WTC11 (cell line): ENCODE measurements around the gene ZNF786.

Source experiments
- FOXK1 ChIP-seq: sonication (generic); formaldehyde crosslinking; IDR thresholded peaks from 2 replicates; pipeline ENCODE4 v1.8.0; 2022; ENCODE audit warnings: mild to moderate bottlenecking, moderate library complexity, missing genetic modification reagents
- NR2C2 ChIP-seq: sonication (generic); formaldehyde crosslinking; IDR thresholded peaks from 2 replicates; pipeline ENCODE4 v1.8.0; 2022; ENCODE audit warnings: mild to moderate bottlenecking, missing genetic modification reagents
- SOX15 ChIP-seq: fragments of 250-450 bp; sonication (Bioruptor Pico); IDR thresholded peaks from 2 replicates; pipeline ENCODE4 v1.9.0; 2021; ENCODE audit warnings: mild to moderate bottlenecking
- SP1 ChIP-seq: sonication (generic); formaldehyde crosslinking; conservative IDR thresholded peaks from 2 replicates; pipeline ENCODE4 v1.8.1; 2022; ENCODE audit warnings: missing genetic modification reagents
- ZBTB21 ChIP-seq: sonication (generic); formaldehyde crosslinking; IDR thresholded peaks from 2 replicates; pipeline ENCODE4 v1.8.1; 2023; ENCODE audit warnings: mild to moderate bottlenecking, missing genetic modification reagents, borderline replicate concordance
- ZNF263 ChIP-seq: sonication (generic); formaldehyde crosslinking; IDR thresholded peaks from 2 replicates; pipeline ENCODE4 v1.8.1; 2022; ENCODE audit warnings: low read depth, mild to moderate bottlenecking, moderate library complexity, missing genetic modification reagents
- ZNF396 ChIP-seq: fragments of 250-450 bp; sonication (Bioruptor Pico); IDR thresholded peaks from 2 replicates; pipeline ENCODE4 v1.8.0; 2021; ENCODE audit warnings: mild to moderate bottlenecking, moderate library complexity, borderline replicate concordance
- TF ChIP-seq, protein P1 (sequence below): fragments of 200-600 bp; IDR thresholded peaks from 2 replicates; pipeline ENCODE4 v1.8.0; 2022; ENCODE audit warnings: antibody characterized with exemption
- TF ChIP-seq, protein P2 (sequence below): sonication (generic); formaldehyde crosslinking; IDR thresholded peaks from 2 replicates; pipeline ENCODE4 v1.8.0; 2022; ENCODE audit warnings: mild to moderate bottlenecking, missing genetic modification reagents
- TF ChIP-seq, protein P3 (sequence below): sonication (generic); formaldehyde crosslinking; conservative IDR thresholded peaks from 2 replicates; pipeline ENCODE4 v1.8.1; 2022; ENCODE audit warnings: mild to moderate bottlenecking, missing genetic modification reagents
- TF ChIP-seq, protein P4 (sequence below): sonication (generic); formaldehyde crosslinking; IDR thresholded peaks from 2 replicates; pipeline ENCODE4 v1.8.0; 2023; ENCODE audit warnings: missing genetic modification reagents, mild to moderate bottlenecking, borderline replicate concordance

DNA sequence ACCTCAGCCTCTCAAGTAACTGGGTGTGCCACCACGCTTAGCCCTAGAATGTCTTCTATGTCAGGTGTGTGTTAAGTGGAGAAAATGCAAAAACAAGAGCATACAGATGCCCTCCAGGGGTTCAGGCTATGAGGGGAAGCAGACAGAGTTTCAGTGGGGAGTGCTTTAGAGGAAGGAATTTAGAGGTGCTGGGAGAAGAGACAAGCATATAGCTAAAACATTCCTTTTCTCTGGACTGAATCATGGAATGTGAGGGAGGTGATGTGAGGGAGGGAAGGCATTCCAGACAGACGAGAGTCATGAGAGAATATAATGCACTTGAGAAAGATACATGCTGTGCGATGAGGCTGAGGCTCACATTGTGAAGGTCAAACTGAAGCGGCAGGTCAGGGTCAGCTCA, 6.6 kb upstream of the ZNF786 start:
- TF ChIP-seq FOXK1 (CRISPR knock-in tag) (no peak), SP1 (no peak), ZBTB21 (CRISPR knock-in tag) (no peak), SOX15 (CRISPR knock-in tag) (no peak), NR2C2 (CRISPR knock-in tag) (no peak), ZNF396 (no peak), ZNF263 (CRISPR knock-in tag) (no peak)
- TF ChIP-seq, protein P1, sequence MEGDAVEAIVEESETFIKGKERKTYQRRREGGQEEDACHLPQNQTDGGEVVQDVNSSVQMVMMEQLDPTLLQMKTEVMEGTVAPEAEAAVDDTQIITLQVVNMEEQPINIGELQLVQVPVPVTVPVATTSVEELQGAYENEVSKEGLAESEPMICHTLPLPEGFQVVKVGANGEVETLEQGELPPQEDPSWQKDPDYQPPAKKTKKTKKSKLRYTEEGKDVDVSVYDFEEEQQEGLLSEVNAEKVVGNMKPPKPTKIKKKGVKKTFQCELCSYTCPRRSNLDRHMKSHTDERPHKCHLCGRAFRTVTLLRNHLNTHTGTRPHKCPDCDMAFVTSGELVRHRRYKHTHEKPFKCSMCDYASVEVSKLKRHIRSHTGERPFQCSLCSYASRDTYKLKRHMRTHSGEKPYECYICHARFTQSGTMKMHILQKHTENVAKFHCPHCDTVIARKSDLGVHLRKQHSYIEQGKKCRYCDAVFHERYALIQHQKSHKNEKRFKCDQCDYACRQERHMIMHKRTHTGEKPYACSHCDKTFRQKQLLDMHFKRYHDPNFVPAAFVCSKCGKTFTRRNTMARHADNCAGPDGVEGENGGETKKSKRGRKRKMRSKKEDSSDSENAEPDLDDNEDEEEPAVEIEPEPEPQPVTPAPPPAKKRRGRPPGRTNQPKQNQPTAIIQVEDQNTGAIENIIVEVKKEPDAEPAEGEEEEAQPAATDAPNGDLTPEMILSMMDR = no peak
- TF ChIP-seq, protein P2, sequence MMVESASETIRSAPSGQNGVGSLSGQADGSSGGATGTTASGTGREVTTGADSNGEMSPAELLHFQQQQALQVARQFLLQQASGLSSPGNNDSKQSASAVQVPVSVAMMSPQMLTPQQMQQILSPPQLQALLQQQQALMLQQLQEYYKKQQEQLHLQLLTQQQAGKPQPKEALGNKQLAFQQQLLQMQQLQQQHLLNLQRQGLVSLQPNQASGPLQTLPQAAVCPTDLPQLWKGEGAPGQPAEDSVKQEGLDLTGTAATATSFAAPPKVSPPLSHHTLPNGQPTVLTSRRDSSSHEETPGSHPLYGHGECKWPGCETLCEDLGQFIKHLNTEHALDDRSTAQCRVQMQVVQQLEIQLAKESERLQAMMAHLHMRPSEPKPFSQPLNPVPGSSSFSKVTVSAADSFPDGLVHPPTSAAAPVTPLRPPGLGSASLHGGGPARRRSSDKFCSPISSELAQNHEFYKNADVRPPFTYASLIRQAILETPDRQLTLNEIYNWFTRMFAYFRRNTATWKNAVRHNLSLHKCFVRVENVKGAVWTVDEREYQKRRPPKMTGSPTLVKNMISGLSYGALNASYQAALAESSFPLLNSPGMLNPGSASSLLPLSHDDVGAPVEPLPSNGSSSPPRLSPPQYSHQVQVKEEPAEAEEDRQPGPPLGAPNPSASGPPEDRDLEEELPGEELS = no peak
- TF ChIP-seq, protein P3, sequence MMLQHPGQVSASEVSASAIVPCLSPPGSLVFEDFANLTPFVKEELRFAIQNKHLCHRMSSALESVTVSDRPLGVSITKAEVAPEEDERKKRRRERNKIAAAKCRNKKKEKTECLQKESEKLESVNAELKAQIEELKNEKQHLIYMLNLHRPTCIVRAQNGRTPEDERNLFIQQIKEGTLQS (CRISPR knock-in tag) = no peak
- TF ChIP-seq, protein P4, sequence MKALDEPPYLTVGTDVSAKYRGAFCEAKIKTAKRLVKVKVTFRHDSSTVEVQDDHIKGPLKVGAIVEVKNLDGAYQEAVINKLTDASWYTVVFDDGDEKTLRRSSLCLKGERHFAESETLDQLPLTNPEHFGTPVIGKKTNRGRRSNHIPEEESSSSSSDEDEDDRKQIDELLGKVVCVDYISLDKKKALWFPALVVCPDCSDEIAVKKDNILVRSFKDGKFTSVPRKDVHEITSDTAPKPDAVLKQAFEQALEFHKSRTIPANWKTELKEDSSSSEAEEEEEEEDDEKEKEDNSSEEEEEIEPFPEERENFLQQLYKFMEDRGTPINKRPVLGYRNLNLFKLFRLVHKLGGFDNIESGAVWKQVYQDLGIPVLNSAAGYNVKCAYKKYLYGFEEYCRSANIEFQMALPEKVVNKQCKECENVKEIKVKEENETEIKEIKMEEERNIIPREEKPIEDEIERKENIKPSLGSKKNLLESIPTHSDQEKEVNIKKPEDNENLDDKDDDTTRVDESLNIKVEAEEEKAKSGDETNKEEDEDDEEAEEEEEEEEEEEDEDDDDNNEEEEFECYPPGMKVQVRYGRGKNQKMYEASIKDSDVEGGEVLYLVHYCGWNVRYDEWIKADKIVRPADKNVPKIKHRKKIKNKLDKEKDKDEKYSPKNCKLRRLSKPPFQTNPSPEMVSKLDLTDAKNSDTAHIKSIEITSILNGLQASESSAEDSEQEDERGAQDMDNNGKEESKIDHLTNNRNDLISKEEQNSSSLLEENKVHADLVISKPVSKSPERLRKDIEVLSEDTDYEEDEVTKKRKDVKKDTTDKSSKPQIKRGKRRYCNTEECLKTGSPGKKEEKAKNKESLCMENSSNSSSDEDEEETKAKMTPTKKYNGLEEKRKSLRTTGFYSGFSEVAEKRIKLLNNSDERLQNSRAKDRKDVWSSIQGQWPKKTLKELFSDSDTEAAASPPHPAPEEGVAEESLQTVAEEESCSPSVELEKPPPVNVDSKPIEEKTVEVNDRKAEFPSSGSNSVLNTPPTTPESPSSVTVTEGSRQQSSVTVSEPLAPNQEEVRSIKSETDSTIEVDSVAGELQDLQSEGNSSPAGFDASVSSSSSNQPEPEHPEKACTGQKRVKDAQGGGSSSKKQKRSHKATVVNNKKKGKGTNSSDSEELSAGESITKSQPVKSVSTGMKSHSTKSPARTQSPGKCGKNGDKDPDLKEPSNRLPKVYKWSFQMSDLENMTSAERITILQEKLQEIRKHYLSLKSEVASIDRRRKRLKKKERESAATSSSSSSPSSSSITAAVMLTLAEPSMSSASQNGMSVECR (CRISPR knock-in tag) = no peak
